HEK293 (cell line): ENCODE results near the gene WWOX.
A peak's percentile ranks its signal among the peaks of the same experiment; 100 is the strongest.

Experiments
- KLF17 ChIP-seq: fragments of 450-650 bp; formaldehyde crosslinking; IDR thresholded peaks from 2 replicates; pipeline ENCODE4 v1.5.1; 2016; ENCODE audit warnings: missing biosample characterization, missing genetic modification characterization
- OVOL3 ChIP-seq: fragments of 450-650 bp; formaldehyde crosslinking; IDR thresholded peaks from 2 replicates; pipeline ENCODE4 v1.5.1; 2016; ENCODE audit warnings: missing biosample characterization, missing genetic modification characterization
- PRDM2 ChIP-seq: fragments of 450-650 bp; formaldehyde crosslinking; IDR thresholded peaks from 2 replicates; pipeline ENCODE4 v1.5.1; 2016; ENCODE audit warnings: missing biosample characterization, missing genetic modification characterization, borderline replicate concordance
- PRDM4 ChIP-seq: fragments of 450-650 bp; formaldehyde crosslinking; IDR thresholded peaks from 2 replicates; pipeline ENCODE4 v1.5.1; 2017; ENCODE audit warnings: missing biosample characterization, missing genetic modification characterization
- YY1 ChIP-seq: fragments of 450-650 bp; formaldehyde crosslinking; IDR thresholded peaks from 2 replicates; pipeline ENCODE4 v1.5.1; 2018; ENCODE audit warnings: missing biosample characterization, missing genetic modification characterization
- ZFP41 ChIP-seq: fragments of 450-650 bp; formaldehyde crosslinking; IDR thresholded peaks from 2 replicates; pipeline ENCODE4 v1.5.1; 2016; ENCODE audit warnings: missing biosample characterization, missing genetic modification characterization, borderline replicate concordance
- ZNF24 ChIP-seq: fragments of 450-650 bp; formaldehyde crosslinking; IDR thresholded peaks from 2 replicates; pipeline ENCODE4 v1.5.1; 2016; ENCODE audit warnings: missing biosample characterization, missing genetic modification characterization
- ZNF449 ChIP-seq: fragments of 450-650 bp; formaldehyde crosslinking; IDR thresholded peaks from 2 replicates; pipeline ENCODE4 v1.5.1; 2017; ENCODE audit warnings: missing biosample characterization, mild to moderate bottlenecking, missing genetic modification characterization, moderate library complexity
- ZNF501 ChIP-seq: fragments of 450-650 bp; formaldehyde crosslinking; IDR thresholded peaks from 2 replicates; pipeline ENCODE4 v1.5.1; 2016; ENCODE audit warnings: missing biosample characterization, missing genetic modification characterization
- ZNF596 ChIP-seq: fragments of 450-650 bp; IDR thresholded peaks from 2 replicates; pipeline ENCODE4 v1.5.0; 2018; ENCODE audit warnings: missing biosample characterization, mild to moderate bottlenecking, missing genetic modification characterization, moderate library complexity
- ZNF658 ChIP-seq: fragments of 450-650 bp; formaldehyde crosslinking; IDR thresholded peaks from 2 replicates; pipeline ENCODE4; 2016; ENCODE audit warnings: missing biosample characterization, missing genetic modification characterization
- ZNF776 ChIP-seq: fragments of 450-650 bp; formaldehyde crosslinking; IDR thresholded peaks from 2 replicates; pipeline ENCODE4 v1.5.0; 2017; ENCODE audit warnings: missing biosample characterization, missing genetic modification characterization, borderline replicate concordance
- TF ChIP-seq, protein P1 (sequence below): fragments of 450-650 bp; formaldehyde crosslinking; IDR thresholded peaks from 2 replicates; pipeline ENCODE4 v1.5.1; 2016; ENCODE audit warnings: missing biosample characterization, missing genetic modification characterization
- TF ChIP-seq, protein P2 (sequence below): fragments of 450-650 bp; formaldehyde crosslinking; conservative IDR thresholded peaks from 2 replicates; pipeline ENCODE4 v1.5.1; 2016; ENCODE audit warnings: low read depth, missing biosample characterization, missing genetic modification characterization
- TF ChIP-seq, protein P3 (sequence below): fragments of 450-650 bp; formaldehyde crosslinking; IDR thresholded peaks from 2 replicates; pipeline ENCODE4 v1.5.0; 2017; ENCODE audit warnings: missing biosample characterization, missing genetic modification characterization, borderline replicate concordance
- TF ChIP-seq, protein P4 (sequence below): fragments of 450-650 bp; formaldehyde crosslinking; IDR thresholded peaks from 2 replicates; pipeline ENCODE4 v1.5.1; 2016; ENCODE audit warnings: missing biosample characterization, missing genetic modification characterization

Gene WWOX

DNA sequence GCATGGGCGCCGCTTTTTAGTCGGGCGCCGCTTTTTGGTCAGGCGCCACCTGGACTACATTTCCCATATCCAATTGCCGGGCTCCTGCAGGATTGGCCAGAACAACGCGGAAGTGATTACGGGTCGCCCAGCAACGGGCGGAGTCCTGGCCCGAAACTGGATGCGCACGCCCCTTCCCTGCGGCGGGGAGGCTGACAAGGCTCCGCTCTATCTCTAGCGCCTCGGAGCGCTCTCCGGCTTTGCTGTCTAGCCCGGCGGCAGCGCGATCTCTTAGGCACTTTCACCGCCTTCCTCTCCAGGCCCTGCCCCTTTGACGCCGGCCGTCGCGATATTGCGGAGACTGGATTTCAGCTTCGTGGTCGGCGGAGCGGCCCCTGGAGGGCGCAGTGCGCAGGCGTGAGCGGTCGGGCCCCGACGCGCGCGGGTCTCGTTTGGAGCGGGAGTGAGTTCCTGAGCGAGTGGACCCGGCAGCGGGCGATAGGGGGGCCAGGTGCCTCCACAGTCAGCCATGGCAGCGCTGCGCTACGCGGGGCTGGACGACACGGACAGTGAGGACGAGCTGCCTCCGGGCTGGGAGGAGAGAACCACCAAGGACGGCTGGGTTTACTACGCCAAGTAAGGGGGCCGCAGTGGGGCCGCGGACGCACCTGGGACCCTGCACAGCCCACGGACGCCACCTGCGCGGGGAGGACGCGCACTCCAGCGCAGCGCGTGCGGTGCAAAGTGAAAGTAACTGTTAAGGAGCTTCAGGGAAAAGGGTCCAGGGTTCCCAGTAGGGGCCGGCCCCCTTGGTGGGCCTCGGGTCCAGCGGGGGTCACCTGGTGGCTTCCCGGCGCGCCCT lies at the start of gene WWOX (continued):
- TF ChIP-seq OVOL3 (tag by site-specific recombination): no peak; the same call in 1 of the 2 replicates
- TF ChIP-seq ZNF501 (tag by site-specific recombination): peak; percentile 79
- TF ChIP-seq, protein P1, sequence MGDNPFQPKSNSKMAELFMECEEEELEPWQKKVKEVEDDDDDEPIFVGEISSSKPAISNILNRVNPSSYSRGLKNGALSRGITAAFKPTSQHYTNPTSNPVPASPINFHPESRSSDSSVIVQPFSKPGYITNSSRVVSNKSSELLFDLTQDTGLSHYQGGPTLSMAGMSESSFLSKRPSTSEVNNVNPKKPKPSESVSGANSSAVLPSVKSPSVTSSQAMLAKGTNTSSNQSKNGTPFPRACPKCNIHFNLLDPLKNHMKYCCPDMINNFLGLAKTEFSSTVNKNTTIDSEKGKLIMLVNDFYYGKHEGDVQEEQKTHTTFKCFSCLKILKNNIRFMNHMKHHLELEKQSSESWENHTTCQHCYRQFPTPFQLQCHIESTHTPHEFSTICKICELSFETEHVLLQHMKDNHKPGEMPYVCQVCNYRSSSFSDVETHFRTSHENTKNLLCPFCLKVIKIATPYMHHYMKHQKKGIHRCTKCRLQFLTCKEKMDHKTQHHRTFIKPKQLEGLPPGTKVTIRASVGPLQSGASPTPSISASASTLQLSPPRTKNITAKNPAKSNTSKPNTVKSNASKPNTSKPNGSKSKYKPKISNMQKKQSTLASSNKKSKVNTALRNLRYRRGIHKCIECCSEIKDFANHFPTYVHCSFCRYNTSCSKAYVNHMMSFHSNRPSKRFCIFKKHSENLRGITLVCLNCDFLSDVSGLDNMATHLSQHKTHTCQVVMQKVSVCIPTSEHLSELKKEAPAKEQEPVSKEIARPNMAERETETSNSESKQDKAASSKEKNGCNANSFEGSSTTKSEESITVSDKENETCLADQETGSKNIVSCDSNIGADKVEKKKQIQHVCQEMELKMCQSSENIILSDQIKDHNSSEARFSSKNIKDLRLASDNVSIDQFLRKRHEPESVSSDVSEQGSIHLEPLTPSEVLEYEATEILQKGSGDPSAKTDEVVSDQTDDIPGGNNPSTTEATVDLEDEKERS: peak; percentile 84; the same call in 1 of the 2 replicates
- TF ChIP-seq ZNF24: peak; percentile 72
- no peak for TF ChIP-seq ZNF776 (tag by site-specific recombination)
- TF ChIP-seq, protein P2, sequence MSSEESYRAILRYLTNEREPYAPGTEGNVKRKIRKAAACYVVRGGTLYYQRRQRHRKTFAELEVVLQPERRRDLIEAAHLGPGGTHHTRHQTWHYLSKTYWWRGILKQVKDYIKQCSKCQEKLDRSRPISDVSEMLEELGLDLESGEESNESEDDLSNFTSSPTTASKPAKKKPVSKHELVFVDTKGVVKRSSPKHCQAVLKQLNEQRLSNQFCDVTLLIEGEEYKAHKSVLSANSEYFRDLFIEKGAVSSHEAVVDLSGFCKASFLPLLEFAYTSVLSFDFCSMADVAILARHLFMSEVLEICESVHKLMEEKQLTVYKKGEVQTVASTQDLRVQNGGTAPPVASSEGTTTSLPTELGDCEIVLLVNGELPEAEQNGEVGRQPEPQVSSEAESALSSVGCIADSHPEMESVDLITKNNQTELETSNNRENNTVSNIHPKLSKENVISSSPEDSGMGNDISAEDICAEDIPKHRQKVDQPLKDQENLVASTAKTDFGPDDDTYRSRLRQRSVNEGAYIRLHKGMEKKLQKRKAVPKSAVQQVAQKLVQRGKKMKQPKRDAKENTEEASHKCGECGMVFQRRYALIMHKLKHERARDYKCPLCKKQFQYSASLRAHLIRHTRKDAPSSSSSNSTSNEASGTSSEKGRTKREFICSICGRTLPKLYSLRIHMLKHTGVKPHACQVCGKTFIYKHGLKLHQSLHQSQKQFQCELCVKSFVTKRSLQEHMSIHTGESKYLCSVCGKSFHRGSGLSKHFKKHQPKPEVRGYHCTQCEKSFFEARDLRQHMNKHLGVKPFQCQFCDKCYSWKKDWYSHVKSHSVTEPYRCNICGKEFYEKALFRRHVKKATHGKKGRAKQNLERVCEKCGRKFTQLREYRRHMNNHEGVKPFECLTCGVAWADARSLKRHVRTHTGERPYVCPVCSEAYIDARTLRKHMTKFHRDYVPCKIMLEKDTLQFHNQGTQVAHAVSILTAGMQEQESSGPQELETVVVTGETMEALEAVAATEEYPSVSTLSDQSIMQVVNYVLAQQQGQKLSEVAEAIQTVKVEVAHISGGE: peak; percentile 34
- peak; percentile 95 for TF ChIP-seq KLF17
- TF ChIP-seq ZNF596 (tag by site-specific recombination): no peak
- no peak for TF ChIP-seq ZFP41 (tag by site-specific recombination)
- 0 out of 2 replicates have a peak, but pooled peaks have one; percentile 3 for TF ChIP-seq PRDM4
- peak; percentile 98 for TF ChIP-seq ZNF449
- no peak for TF ChIP-seq ZNF658
- TF ChIP-seq YY1: peak; percentile 37
- TF ChIP-seq PRDM2 (tag by site-specific recombination): 0 out of 2 replicates have a peak, but pooled peaks have one; percentile 31
- TF ChIP-seq, protein P3, sequence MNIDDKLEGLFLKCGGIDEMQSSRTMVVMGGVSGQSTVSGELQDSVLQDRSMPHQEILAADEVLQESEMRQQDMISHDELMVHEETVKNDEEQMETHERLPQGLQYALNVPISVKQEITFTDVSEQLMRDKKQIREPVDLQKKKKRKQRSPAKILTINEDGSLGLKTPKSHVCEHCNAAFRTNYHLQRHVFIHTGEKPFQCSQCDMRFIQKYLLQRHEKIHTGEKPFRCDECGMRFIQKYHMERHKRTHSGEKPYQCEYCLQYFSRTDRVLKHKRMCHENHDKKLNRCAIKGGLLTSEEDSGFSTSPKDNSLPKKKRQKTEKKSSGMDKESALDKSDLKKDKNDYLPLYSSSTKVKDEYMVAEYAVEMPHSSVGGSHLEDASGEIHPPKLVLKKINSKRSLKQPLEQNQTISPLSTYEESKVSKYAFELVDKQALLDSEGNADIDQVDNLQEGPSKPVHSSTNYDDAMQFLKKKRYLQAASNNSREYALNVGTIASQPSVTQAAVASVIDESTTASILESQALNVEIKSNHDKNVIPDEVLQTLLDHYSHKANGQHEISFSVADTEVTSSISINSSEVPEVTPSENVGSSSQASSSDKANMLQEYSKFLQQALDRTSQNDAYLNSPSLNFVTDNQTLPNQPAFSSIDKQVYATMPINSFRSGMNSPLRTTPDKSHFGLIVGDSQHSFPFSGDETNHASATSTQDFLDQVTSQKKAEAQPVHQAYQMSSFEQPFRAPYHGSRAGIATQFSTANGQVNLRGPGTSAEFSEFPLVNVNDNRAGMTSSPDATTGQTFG: no peak; the same call in 1 of the 2 replicates
- TF ChIP-seq, protein P4, sequence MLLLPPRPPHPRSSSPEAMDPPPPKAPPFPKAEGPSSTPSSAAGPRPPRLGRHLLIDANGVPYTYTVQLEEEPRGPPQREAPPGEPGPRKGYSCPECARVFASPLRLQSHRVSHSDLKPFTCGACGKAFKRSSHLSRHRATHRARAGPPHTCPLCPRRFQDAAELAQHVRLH (tag by site-specific recombination): peak; percentile 75; the same call in 1 of the 2 replicates
